SK-N-SH treated with all-trans-retinoic acid at 6 μM for 48 hours (cell line): ENCODE data around the gene RSKR.

ENCODE experiments used
- ARNTL ChIP-seq: fragments of 450-650 bp; formaldehyde crosslinking; IDR thresholded peaks from 2 replicates; pipeline ENCODE4 v1.5.0; 2020; ENCODE audit warnings: low read depth, mild to moderate bottlenecking, moderate library complexity, borderline replicate concordance
- GLIS3 ChIP-seq: fragments of 250-450 bp; sonication (Bioruptor Pico); IDR thresholded peaks from 2 replicates; pipeline ENCODE4 v1.5.0; 2020; ENCODE audit warnings: mild to moderate bottlenecking, moderate library complexity
- OSR1 ChIP-seq: fragments of 250-450 bp; sonication (Bioruptor Pico); IDR thresholded peaks from 2 replicates; pipeline ENCODE4 v1.8.0; 2022; ENCODE audit warnings: moderate library complexity, mild to moderate bottlenecking, inconsistent platforms
- TOX ChIP-seq: fragments of 250-450 bp; sonication (Bioruptor Pico); IDR thresholded peaks from 2 replicates; pipeline ENCODE4 v1.8.0; 2021; ENCODE audit warnings: mild to moderate bottlenecking, moderate library complexity, borderline replicate concordance
- ZNF8 ChIP-seq: fragments of 450-650 bp; formaldehyde crosslinking; IDR thresholded peaks from 2 replicates; pipeline ENCODE4 v1.5.0; 2020; ENCODE audit warnings: mild to moderate bottlenecking, moderate library complexity

DNA sequence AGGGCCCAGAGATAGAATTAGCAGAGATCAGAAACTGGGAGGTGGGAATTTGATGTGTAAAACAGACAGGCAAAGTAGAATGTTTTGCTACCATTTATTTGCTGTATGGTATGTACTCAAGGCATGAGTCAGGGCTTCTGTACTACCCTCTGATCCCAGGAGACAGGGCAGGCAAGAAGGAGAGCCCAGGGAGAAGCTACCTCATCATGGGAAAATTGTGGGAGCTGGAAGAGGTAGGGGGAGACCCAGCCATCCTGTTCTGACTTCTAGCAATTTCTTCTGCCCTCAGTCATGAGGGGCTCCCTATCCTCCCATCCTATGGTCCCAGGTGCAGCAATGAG, 41.0 kb downstream of the RSKR start:
- TF ChIP-seq TOX: no peak
- no peak for TF ChIP-seq ARNTL (CRISPR knock-in tag)
- no peak for TF ChIP-seq ZNF8
- TF ChIP-seq GLIS3 (CRISPR knock-in tag): no peak
- no peak for TF ChIP-seq OSR1 (CRISPR knock-in tag)
